BJ (cell line): ENCODE results near the gene NRN1. TPM values are rescaled to one million over a fixed set of nuclear protein-coding genes. Genes with fewer than 3 reads are reported as not detected.

Source experiments
- CTCF ChIA-PET: fragments of 350-600 bp; formaldehyde crosslinking; extraction: SDS; loops from one replicate; lab custom pipeline; 2021; ENCODE audit warnings: antibody characterized with exemption, inconsistent platforms; lab: Yijun Ruan, JAX
- POLR2A ChIA-PET: fragments of 300-600 bp; sonication (Branson Sonifier 250); formaldehyde crosslinking; extraction: SDS; loops from one replicate; lab custom pipeline; 2021; ENCODE audit warnings: antibody characterized with exemption; lab: Charles Lee
- DNase-seq: peaks from one replicate; pipeline ENCODE4 v3.0.0-alpha.2; 2011; ENCODE audit warnings: low read depth
- H3K27me3 ChIP-seq: 2 replicates; pipeline ENCODE4 v1.6.0; 2011; ENCODE audit warnings: low read length; ENCODE audit not compliant: control insufficient read depth, insufficient read depth
- H3K36me3 ChIP-seq: 2 replicates; pipeline ENCODE4 v1.5.1; 2011; ENCODE audit warnings: low read length; ENCODE audit not compliant: control insufficient read depth, insufficient read depth
- H3K4me3 ChIP-seq: 2 replicates; pipeline ENCODE4 v1.5.1; 2011; ENCODE audit warnings: low read depth, mild to moderate bottlenecking, control low read depth, low read length
- polyA minus RNA-seq: library from RNA; depleted of rRNA, polyadenylated mRNA; stranded (reverse); fragments of >200 nt; gene quantifications from 2 replicates; pipeline ENCODE4 v1.2.3, GENCODE V29; 2011; rRNA and poly(A)+ RNA removed
- polyA plus RNA-seq: library from polyadenylated mRNA; depleted of rRNA; stranded (reverse); fragments of >200 nt; gene quantifications from 2 replicates; pipeline ENCODE4 v1.2.3, GENCODE V29; 2011; rRNA removed
- TF ChIP-seq, protein P1 (sequence below): IDR thresholded peaks from 2 replicates; pipeline ENCODE4 v1.5.1; 2011; ENCODE audit warnings: low read depth, mild to moderate bottlenecking, control low read depth, inconsistent platforms, low read length, moderate library complexity; ENCODE audit not compliant: insufficient read depth

The NRN1 gene, protein sequence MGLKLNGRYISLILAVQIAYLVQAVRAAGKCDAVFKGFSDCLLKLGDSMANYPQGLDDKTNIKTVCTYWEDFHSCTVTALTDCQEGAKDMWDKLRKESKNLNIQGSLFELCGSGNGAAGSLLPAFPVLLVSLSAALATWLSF
- polyA plus RNA-seq (1.0 and 1.1 TPM in 2 replicates), polyA minus RNA-seq (0.15 and 0.33 TPM in 2 replicates)

DNA sequence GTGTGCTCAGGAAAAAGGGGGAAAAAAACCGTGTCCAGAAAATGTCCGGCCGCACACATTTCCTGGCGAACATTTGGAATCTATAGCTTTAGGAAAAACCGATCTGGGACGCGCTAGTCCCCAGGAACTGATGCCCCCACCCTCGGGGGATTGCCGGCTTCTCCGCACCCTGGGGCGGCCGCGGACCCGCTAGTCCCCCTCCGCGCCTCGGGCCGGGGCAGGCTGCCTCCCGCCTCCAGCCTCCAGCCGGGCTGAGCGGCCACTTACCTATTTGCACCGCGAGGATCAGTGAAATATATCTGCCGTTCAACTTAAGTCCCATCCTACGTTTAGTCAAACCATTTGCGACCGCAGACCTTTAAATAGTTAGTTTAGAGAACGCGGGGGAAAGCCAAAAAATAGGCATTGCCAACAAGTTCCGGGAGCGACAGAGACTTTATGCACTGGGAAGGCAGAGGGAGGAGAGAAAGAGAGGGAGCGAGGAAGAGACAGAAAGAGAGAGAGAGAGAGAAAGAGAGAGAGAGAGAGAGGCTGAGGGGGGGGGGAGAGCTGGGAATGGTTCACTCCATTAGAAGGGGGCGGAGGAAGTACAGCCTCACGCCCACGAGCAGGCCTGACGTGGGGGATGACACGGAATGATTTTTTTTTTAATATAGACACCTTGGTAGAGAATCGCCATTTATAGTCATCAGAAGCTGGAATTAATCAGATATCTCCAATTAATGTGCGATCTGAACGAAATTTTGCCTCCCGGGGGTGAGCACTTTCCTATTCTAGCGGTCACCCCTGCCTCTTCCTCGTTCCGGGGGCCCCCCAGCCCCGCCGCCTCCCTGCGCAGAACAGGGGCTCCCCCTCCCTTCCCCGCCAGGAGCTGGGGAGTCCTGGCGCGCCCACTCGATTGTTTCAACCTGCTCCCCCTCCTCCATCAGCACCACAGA is at the start of gene NRN1:
Gene NRN1 (minus strand): TSS at position 498 of the 938 bp plus-strand sequence. CDS start 176 bp downstream, at position 322.
- CTCF ChIA-PET, result no interaction called here
- DNase-seq, result no peak
- TF ChIP-seq, protein P1, sequence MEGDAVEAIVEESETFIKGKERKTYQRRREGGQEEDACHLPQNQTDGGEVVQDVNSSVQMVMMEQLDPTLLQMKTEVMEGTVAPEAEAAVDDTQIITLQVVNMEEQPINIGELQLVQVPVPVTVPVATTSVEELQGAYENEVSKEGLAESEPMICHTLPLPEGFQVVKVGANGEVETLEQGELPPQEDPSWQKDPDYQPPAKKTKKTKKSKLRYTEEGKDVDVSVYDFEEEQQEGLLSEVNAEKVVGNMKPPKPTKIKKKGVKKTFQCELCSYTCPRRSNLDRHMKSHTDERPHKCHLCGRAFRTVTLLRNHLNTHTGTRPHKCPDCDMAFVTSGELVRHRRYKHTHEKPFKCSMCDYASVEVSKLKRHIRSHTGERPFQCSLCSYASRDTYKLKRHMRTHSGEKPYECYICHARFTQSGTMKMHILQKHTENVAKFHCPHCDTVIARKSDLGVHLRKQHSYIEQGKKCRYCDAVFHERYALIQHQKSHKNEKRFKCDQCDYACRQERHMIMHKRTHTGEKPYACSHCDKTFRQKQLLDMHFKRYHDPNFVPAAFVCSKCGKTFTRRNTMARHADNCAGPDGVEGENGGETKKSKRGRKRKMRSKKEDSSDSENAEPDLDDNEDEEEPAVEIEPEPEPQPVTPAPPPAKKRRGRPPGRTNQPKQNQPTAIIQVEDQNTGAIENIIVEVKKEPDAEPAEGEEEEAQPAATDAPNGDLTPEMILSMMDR, result no peak
- POLR2A ChIA-PET, result no interaction called here
- no peaks in the 10 kb centered on the region for H3K36me3 ChIP-seq
- H3K27me3 ChIP-seq, result peaks cover 55% of the 10 kb centered on the region
- H3K4me3 ChIP-seq, result peak within 1 kb of the TSS; percentile 22

DNA sequence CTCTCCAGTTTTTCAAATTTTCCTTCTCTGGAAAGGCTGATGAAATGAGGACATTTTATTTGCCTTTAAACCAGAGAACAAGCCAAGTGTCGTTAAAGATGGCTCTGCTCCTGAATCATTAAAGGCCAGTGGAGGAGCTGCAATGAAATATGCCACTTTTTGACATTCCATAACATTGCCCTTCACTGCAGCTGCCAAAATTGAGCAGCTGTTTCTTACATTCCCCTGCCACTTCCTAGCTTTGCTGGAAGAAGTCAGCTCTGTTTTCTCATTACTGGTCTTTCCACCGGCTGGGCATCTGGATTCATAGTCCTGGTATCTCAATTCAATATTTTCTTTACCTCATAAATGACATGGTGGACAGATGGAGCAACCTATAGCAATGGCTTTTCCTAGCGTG is 45.5 kb upstream of the NRN1 start:
- Histone ChIP-seq H3K27me3 (no peaks in the 10 kb centered on the region), H3K36me3 (no peaks in the 10 kb centered on the region), H3K4me3 (no peak overlapping the region)
- TF ChIP-seq, protein P1, result no peak
- POLR2A ChIA-PET, result no interaction called here
- CTCF ChIA-PET, result interaction anchor here (0.6 kb wide), 1 partner anchor 44 kb away, joined by 3 read pairs; no protein-coding TSS in a partner anchor
- no peak for DNase-seq

DNA sequence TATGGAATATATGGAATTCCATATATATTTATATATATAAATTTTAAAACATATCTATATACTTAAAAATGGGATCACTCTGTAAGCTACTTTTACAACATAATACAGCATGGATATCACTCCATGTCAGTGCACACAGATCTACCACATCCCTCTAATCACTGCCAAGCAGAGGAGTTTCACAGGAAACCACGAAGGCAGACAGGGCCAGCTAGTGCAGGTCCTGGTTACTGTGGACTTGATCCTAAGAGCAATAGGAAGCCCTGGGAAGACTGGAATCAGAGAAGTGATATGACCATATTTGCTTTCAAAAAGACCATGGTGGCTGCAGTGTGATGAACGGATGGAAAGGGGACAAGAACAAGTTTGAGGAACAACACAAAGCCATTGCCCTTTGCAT is 40.0 kb upstream of the NRN1 start:
- CTCF ChIA-PET, result no interaction called here
- Histone ChIP-seq H3K27me3 (no peaks in the 10 kb centered on the region), H3K36me3 (no peaks in the 10 kb centered on the region)

DNA sequence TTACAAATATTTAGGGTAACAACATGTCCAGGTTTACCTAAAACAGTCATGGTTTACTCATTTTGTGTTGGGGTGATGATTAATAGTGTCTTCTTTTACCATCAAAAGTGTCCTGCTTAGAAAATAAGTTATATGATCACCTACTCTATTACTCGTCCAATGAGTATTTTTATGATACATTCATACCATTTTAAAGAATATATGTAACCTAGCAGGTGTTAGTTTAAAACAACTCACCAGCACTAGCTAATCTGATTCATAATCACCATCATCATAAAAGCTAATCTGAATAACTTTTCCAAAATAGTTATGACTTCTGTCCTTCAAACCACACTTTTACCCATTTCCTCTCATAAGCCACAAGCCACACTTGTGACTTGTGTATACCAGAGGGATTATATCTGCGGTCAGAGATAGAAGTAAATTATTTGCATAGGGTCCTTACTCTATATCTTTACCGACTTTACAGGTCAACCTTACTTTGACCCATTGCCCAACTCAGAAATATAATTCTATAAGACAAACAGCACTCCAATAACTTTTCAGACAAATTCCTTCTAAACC is 33.3 kb upstream of the NRN1 start:
- TF ChIP-seq, protein P1, result no peak
- Histone ChIP-seq H3K36me3 (no peaks in the 10 kb centered on the region), H3K27me3 (no peaks in the 10 kb centered on the region), H3K4me3 (no peak overlapping the region)
- DNase-seq, result no peak
- ChIA-PET CTCF (no interaction called here), POLR2A (no interaction called here)

More for the DNA sequence above, 40.0 kb upstream of the NRN1 start:
- H3K4me3 ChIP-seq, result no peak overlapping the region
- DNase-seq, result no peak
- POLR2A ChIA-PET, result no interaction called here
- TF ChIP-seq, protein P1, result no peak

DNA sequence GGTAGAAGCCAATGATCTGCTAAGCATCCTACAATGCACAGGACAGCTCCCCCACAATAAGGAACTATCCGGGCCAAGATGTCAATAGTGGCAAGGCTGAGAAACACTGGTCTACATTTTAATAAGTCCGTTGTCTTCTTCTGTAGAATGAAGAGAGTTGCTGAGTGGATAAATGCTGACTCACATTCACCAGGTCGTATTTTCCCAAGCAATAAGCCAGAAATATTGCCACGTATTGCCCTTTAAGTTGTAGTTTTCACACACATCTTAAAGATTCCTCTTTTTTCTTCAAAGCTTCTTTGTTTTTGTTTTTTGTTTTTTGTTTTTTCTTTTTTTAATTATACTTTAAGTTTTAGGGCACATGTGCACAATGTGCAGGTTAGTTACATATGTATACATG is 30.5 kb upstream of the NRN1 start:
- Histone ChIP-seq H3K36me3 (no peaks in the 10 kb centered on the region), H3K27me3 (no peaks in the 10 kb centered on the region), H3K4me3 (no peak overlapping the region)
- no peak for DNase-seq
- CTCF ChIA-PET, result no interaction called here
- TF ChIP-seq, protein P1, result no peak
- POLR2A ChIA-PET, result no interaction called here
